Measurements from ENCODE around the gene GUCY2D.

- TF ChIP-seq POLR2A (IDR thresholded peaks at IDR 0.05) (no peak), EP300 (IDR thresholded peaks at IDR 0.05) (no peak), CTCF (IDR thresholded peaks at IDR 0.05) (no peak)
Observed at GRCh38 chr17:8025176-8025911, 22.9 kb downstream of the GUCY2D start.

Data from tibial nerve (tissue), 4 donors.